ENCODE results near the gene HRCT1. TPM values are rescaled to one million over a fixed set of nuclear protein-coding genes. Genes with fewer than 3 reads are reported as not detected.
"Not testable (repeated sequence)": the region's sequence is repeated elsewhere in the genome, so short reads cannot be mapped to it uniquely, and the experiment has no call there.

Gene HRCT1
- total and polyA plus RNA-seq, 2 experiments from 2014 or later: not detected

- no peak for DNase-seq (ENCODE audit: low read depth in 1 of 2, low spot score in 1 of 2)
- Histone ChIP-seq H3K27ac (no peak overlapping the region), H3K27me3 (no peaks in the 10 kb centered on the region), H3K4me1 (ENCODE audit: low read depth) (no peaks in the 10 kb centered on the region), H3K36me3 (no peaks in the 10 kb centered on the region), H3K4me3 (no peak overlapping the region), H3K9me3 (ENCODE audit: low read depth) (no peaks in the 10 kb centered on the region)
- TF ChIP-seq CTCF (IDR thresholded peaks at IDR 0.05; ENCODE audit: low read depth, low read length): no peak
These were observed 33.5 kb upstream of the HRCT1 start for GRCh38 chr9:35872505-35872904.

- Histone ChIP-seq H3K4me1 (ENCODE audit: low read depth) (no peaks in the 10 kb centered on the region), H3K9me3 (ENCODE audit: low read depth) (no peaks in the 10 kb centered on the region), H3K27me3 (no peaks in the 10 kb centered on the region), H3K36me3 (no peaks in the 10 kb centered on the region), H3K4me3 (no peak overlapping the region), H3K27ac (no peak overlapping the region)
- peak; percentile 99 for TF ChIP-seq CTCF (IDR thresholded peaks at IDR 0.05; ENCODE audit: low read depth, low read length)
- DNase-seq (ENCODE audit: low read depth in 1 of 2, low spot score in 1 of 2): peak; percentile 82 to 87
These were observed 23.6 kb upstream of the HRCT1 start for GRCh38 chr9:35882263-35882848.

GRCh38 chr9:35882996-35883395 is 23.0 kb upstream of the HRCT1 start:
- no peak overlapping the region for H3K27ac ChIP-seq
- H3K4me1 ChIP-seq (ENCODE audit: low read depth): no peaks in the 10 kb centered on the region
- H3K27me3 ChIP-seq: no peaks in the 10 kb centered on the region
- no peaks in the 10 kb centered on the region for H3K9me3 ChIP-seq (ENCODE audit: low read depth)
- H3K36me3 ChIP-seq: no peaks in the 10 kb centered on the region
- peak in 1 of 2 donors; percentile 44 for DNase-seq (ENCODE audit: low read depth in 1 of 2, low spot score in 1 of 2)
- H3K4me3 ChIP-seq: no peak overlapping the region
- TF ChIP-seq CTCF (IDR thresholded peaks at IDR 0.05; ENCODE audit: low read depth, low read length): no peak

GRCh38 chr9:35884908-35885307 is 21.1 kb upstream of the HRCT1 start:
- H3K36me3 ChIP-seq; H3K4me1 ChIP-seq (ENCODE audit: low read depth); H3K27ac ChIP-seq; H3K4me3 ChIP-seq; H3K9me3 ChIP-seq (ENCODE audit: low read depth); DNase-seq (ENCODE audit: low read depth in 1 of 2, low spot score in 1 of 2); H3K27me3 ChIP-seq: not testable (repeated sequence)

GRCh38 chr9:35891646-35892045 is 14.4 kb upstream of the HRCT1 start:
- DNase-seq (ENCODE audit: low read depth in 1 of 2, low spot score in 1 of 2): peak in 1 of 2 donors; percentile 45
- Histone ChIP-seq H3K4me1 (ENCODE audit: low read depth) (no peaks in the 10 kb centered on the region), H3K36me3 (no peaks in the 10 kb centered on the region), H3K27me3 (peaks cover 44% of the 10 kb centered on the region), H3K27ac (no peak overlapping the region), H3K9me3 (ENCODE audit: low read depth) (no peaks in the 10 kb centered on the region), H3K4me3 (no peak overlapping the region)
- TF ChIP-seq CTCF (IDR thresholded peaks at IDR 0.05; ENCODE audit: low read depth, low read length): no peak

- Histone ChIP-seq H3K9me3 (ENCODE audit: low read depth) (no peaks in the 10 kb centered on the region), H3K4me1 (ENCODE audit: low read depth) (no peaks in the 10 kb centered on the region), H3K27me3 (peaks cover 44% of the 10 kb centered on the region), H3K4me3 (no peak overlapping the region), H3K27ac (no peak overlapping the region), H3K36me3 (no peaks in the 10 kb centered on the region)
- no peak for DNase-seq (ENCODE audit: low read depth in 1 of 2, low spot score in 1 of 2)
- TF ChIP-seq CTCF (IDR thresholded peaks at IDR 0.05; ENCODE audit: low read depth, low read length): no peak
These were observed 14.0 kb upstream of the HRCT1 start for GRCh38 chr9:35892051-35892450.

Data from cardiac muscle cell (in vitro differentiated cells and primary cell).